Psoas muscle (tissue), 8 donors: ENCODE results near the gene JMY. TPM values are rescaled to one million over a fixed set of nuclear protein-coding genes. Genes with fewer than 3 reads are reported as not detected.

Source experiments
- ATAC-seq, 4 donors: fragments of 200-7000 bp; cut with Tn5 transposase; one replicate each; pipeline ENCODE4 v1.9.1; 2020; ENCODE audit warnings: moderate library complexity in 3 of 4, mild to moderate bottlenecking in 2 of 4
- DNase-seq, 2 donors: peaks; one replicate each; pipeline ENCODE4 v3.0.0-alpha.2; 2020
- H3K27ac ChIP-seq: fragments of 200-600 bp; one replicate; pipeline ENCODE4 v1.8.0; 2022
- H3K27me3 ChIP-seq, 3 donors: fragments of 200-600 bp in 1 of 3; one replicate each; pipeline versions ENCODE4 v1.6.1 to v1.8.0; 2013 to 2022; ENCODE audit warnings: low read length in 2 of 3, mild to moderate bottlenecking in 2 of 3, moderate library complexity in 1 of 3; ENCODE audit not compliant: insufficient read depth in 3 of 3
- H3K36me3 ChIP-seq, 2 donors: fragments of 200-600 bp in 1 of 2; one replicate each; pipeline versions ENCODE4 v1.6.1 to v1.8.0; 2013 to 2022; ENCODE audit warnings: low read depth in 1 of 2, mild to moderate bottlenecking in 1 of 2, moderate library complexity in 1 of 2; ENCODE audit not compliant: insufficient read depth in 1 of 2
- H3K4me1 ChIP-seq: fragments of 200-600 bp; one replicate; pipeline ENCODE4 v1.8.0; 2022
- H3K4me3 ChIP-seq: fragments of 200-600 bp; one replicate; pipeline ENCODE4 v1.8.0; 2022; ENCODE audit warnings: mild to moderate bottlenecking
- H3K9me3 ChIP-seq: fragments of 200-600 bp; one replicate; pipeline ENCODE4 v1.8.0; 2022
- WGBS, 3 donors: extraction: QIAGEN DNeasy Blood & Tissue Kit; methylation state at CpG; one replicate each; pipeline versions ENCODE4 v1.1.6 to v1.1.7; 2013; 5-methylcytosine and 5-hydroxymethylcytosine counted together
- intact Hi-C, 2 donors: fragments of 100-400 bp; cut with DNase I; formaldehyde crosslinking; loops; one replicate each; pipeline versions ENCODE4 v1.11.0 to v1.14.2; 2022
- long read RNA-seq, 2 donors: library from polyadenylated mRNA; unstranded; transcript quantifications; one replicate each; pipeline ENCODE4 v2.0.0, GENCODE V29; 2021
- polyA plus RNA-seq, 3 donors: library from polyadenylated mRNA; stranded (reverse); fragments of 200-250 nt; gene quantifications; one replicate each; pipeline ENCODE4 v1.2.3, GENCODE V29; 2013
- total RNA-seq, 4 donors: library from RNA; stranded (reverse); fragmentation: NEBNext Ultra II Directional in 2 of 4; extraction: Animal tissue kit (Norgen Biotek cat#: 25700) in 2 of 4; gene quantifications; one replicate each; pipeline versions ENCODE4 v1.2.1 to v1.2.4, GENCODE V29; 2021 to 2023
- TF ChIP-seq, protein P1 (sequence below): fragments of 200-600 bp; IDR thresholded peaks from one replicate; pipeline ENCODE4 v1.8.0; 2022; ENCODE audit warnings: antibody characterized with exemption
- donor health status: healthy with polysubstance abuse.
- donor health status: DM: no; HTN: no; CAD: no; lungs with moderate emphysema.
- donor health status: Bipolar disorder and iron deficiency.
- donor health status: healthy.
- donor health status: DM: yes; HTN: yes; CAD: no.
- donor health status: DM: no; HTN: no; CAD: no.
- donor health status: DM: no; HTN: no; CAD: no.
- donor health status: DM: yes; HTN: yes; CAD: no.

JMY gene, protein sequence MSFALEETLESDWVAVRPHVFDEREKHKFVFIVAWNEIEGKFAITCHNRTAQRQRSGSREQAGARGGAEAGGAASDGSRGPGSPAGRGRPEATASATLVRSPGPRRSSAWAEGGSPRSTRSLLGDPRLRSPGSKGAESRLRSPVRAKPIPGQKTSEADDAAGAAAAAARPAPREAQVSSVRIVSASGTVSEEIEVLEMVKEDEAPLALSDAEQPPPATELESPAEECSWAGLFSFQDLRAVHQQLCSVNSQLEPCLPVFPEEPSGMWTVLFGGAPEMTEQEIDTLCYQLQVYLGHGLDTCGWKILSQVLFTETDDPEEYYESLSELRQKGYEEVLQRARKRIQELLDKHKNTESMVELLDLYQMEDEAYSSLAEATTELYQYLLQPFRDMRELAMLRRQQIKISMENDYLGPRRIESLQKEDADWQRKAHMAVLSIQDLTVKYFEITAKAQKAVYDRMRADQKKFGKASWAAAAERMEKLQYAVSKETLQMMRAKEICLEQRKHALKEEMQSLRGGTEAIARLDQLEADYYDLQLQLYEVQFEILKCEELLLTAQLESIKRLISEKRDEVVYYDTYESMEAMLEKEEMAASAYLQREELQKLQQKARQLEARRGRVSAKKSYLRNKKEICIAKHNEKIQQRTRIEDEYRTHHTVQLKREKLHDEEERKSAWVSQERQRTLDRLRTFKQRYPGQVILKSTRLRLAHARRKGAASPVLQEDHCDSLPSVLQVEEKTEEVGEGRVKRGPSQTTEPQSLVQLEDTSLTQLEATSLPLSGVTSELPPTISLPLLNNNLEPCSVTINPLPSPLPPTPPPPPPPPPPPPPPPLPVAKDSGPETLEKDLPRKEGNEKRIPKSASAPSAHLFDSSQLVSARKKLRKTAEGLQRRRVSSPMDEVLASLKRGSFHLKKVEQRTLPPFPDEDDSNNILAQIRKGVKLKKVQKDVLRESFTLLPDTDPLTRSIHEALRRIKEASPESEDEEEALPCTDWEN
- total RNA-seq (10 to 100 TPM; 11.7 to 17.0 (median 14.8) TPM), polyA plus RNA-seq (1 to 10 TPM; 1.3 to 7.5 (median 3.9) TPM)
- long read RNA-seq, donor 1, partial matches to known transcripts = 30 of 32 reads
- long read RNA-seq, donor 1, other reads (novel, unspliced or antisense) = 2 of 32 reads
- long read RNA-seq, donor 2, full-length matches to known transcripts = 2 of 24 reads
- long read RNA-seq, donor 2, partial matches to known transcripts = 20 of 24 reads
- long read RNA-seq, donor 2, other reads (novel, unspliced or antisense) = 2 of 24 reads

DNA sequence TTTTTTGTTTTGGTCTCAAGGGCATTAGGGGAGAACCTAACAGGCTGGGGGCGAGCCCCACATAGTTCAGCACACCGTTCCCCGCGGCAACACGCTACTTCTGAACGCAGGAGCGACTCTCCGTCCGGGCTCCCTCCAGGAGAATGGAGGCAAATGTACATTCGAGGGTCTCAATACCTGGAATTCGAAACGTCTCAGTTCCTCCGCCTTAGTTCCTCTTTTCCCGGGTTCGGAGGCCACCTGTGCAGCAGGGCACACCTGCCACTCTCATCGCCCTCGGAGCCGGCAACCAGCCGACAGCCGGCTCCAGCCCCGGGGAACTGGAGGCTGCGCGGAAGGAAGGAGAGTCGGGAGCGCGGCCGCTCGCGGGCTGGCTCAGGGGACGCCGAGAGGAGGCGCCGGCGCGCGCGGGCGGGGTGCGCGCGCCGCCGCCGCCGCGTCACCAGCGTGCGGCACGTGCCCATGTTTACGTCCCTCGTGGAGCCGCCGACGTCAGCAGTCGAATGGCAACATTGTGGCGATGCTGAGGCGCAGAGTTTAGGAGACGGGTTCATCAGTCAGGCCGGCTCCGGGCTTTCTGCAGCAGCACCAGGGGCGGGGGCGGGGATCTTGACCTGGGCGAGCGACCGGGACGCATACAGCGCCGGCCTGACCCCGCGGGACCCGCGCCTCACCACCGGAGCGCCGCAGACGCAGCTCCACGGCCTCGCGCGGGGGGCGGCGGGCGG is at the start of gene JMY:
JMY (plus strand) TSS at position 498 of the 728 bp plus-strand sequence. CDS start 520 bp downstream, outside the sequence.
- no peaks in the 10 kb centered on the region for H3K9me3 ChIP-seq
- peaks cover 7% of the 10 kb centered on the region for H3K4me1 ChIP-seq
- peak; percentile 87 to 93 for DNase-seq
- H3K36me3 ChIP-seq = no peaks in the 10 kb centered on the region
- intact Hi-C loops = loop anchor here in 1 of 2 donors (10.0 kb wide), 1 partner anchor 239 kb away; no protein-coding TSS in a partner anchor
- ATAC-seq = peak; percentile 88 to 93 (median 92)
- WGBS, 3 donors = 0% methylated on average over 62 to 83 of the region's 83 CpGs
- peak within 1 kb of the TSS; percentile 94 for H3K4me3 ChIP-seq
- H3K27me3 ChIP-seq = no peaks in the 10 kb centered on the region
- H3K27ac ChIP-seq = peak within 1 kb of the TSS; percentile 91
- TF ChIP-seq, protein P1, sequence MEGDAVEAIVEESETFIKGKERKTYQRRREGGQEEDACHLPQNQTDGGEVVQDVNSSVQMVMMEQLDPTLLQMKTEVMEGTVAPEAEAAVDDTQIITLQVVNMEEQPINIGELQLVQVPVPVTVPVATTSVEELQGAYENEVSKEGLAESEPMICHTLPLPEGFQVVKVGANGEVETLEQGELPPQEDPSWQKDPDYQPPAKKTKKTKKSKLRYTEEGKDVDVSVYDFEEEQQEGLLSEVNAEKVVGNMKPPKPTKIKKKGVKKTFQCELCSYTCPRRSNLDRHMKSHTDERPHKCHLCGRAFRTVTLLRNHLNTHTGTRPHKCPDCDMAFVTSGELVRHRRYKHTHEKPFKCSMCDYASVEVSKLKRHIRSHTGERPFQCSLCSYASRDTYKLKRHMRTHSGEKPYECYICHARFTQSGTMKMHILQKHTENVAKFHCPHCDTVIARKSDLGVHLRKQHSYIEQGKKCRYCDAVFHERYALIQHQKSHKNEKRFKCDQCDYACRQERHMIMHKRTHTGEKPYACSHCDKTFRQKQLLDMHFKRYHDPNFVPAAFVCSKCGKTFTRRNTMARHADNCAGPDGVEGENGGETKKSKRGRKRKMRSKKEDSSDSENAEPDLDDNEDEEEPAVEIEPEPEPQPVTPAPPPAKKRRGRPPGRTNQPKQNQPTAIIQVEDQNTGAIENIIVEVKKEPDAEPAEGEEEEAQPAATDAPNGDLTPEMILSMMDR = peak; percentile 16

DNA sequence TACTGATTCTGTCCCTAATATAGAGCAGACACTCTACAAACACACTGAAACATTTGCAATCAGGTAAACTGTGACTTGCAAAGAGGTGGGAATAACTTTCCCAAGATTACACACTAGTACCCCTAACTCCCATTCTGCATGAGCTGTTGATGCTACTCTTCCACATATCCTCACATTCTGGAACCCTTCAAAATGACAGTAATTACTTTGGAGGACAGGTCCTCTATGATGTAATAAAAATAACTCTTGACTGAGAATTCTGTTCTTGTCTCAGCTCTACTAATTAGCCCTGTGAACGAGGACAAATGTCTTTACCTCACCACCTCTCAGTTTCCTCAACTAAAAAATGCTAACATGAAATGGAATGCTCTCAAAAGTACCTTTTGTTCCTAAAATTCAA is 49.5 kb upstream of the JMY start:
- H3K27ac ChIP-seq = no peak overlapping the region
- no peak for ATAC-seq
- H3K36me3 ChIP-seq = no peaks in the 10 kb centered on the region
- no peak for DNase-seq
- H3K9me3 ChIP-seq = no peaks in the 10 kb centered on the region
- H3K4me3 ChIP-seq = no peak overlapping the region
- TF ChIP-seq, protein P1 = no peak
- 70 to 80% (median 73%) methylated on average over 1 of the region's 1 CpG for WGBS, 3 donors
- H3K4me1 ChIP-seq = no peaks in the 10 kb centered on the region
- no peaks in the 10 kb centered on the region for H3K27me3 ChIP-seq
- intact Hi-C loops = no loop called here

DNA sequence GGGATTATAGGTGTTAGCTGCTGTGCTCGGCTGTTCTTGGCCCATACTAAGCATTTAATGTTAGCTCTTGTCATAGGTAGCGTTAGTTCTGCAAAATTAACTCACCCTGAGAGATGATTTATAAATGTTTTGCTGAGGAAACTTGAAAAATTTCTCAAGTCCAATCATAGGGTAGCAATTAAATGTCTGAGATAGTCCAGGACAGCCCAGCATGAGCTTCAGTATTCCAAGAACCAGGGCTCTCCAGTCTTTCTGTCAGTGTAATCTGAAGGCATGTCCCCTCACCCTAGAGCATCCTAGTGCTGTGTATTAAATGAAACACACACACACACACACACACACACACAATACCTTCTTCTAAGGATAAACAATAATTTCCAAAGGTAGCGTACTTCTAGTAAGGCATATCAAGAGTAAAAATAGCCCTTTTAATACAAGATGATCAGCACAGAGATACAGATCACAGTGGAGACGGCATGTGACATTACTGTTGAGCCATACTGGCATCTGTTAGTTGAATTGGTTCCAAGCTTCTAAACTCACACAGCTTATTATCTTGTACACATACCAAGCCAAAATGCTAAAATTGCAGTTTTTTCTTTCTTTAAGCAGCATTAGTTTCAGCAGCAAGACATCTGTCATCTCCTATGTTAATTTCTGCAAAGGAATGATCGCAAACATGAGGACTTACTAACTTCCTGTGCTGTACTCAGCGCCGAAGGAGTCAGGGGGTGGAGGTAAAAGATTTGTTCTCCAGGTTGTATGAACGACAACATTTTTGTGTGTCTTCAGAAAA is 46.3 kb upstream of the JMY start:
- Histone ChIP-seq H3K9me3 (no peaks in the 10 kb centered on the region), H3K27me3 (no peaks in the 10 kb centered on the region), H3K4me1 (no peaks in the 10 kb centered on the region), H3K4me3 (no peak overlapping the region), H3K27ac (no peak overlapping the region), H3K36me3 (no peaks in the 10 kb centered on the region)
- TF ChIP-seq, protein P1 = no peak
- 57 to 66% (median 61%) methylated on average over 8 of the region's 8 CpGs for WGBS, 3 donors
- intact Hi-C loops = no loop called here
- ATAC-seq = no peak
- no peak for DNase-seq

- no peaks in the 10 kb centered on the region for H3K9me3 ChIP-seq
- intact Hi-C loops = no loop called here
- DNase-seq (no peak), ATAC-seq (no peak)
- no peaks in the 10 kb centered on the region for H3K4me1 ChIP-seq
- TF ChIP-seq, protein P1 = no peak
- WGBS, 3 donors = 96 to 99% (median 97%) methylated on average over 2 of the region's 2 CpGs
- no peak overlapping the region for H3K4me3 ChIP-seq
- no peaks in the 10 kb centered on the region for H3K36me3 ChIP-seq
- H3K27ac ChIP-seq = no peak overlapping the region
- H3K27me3 ChIP-seq = no peaks in the 10 kb centered on the region
Measured at GRCh38 chr5:79190235-79190529, 45.7 kb upstream of the JMY start.
